CD14-positive monocyte (primary cell): ENCODE results near the gene CCBE1. TPM values are rescaled to one million over a fixed set of nuclear protein-coding genes. Genes with fewer than 3 reads are reported as not detected.

ENCODE experiments used
- DNase-seq, 3 donors: peaks; one replicate each; pipeline ENCODE4 v3.0.0-alpha.2; 2011 to 2022
- H2AFZ ChIP-seq: 2 replicates; pipeline ENCODE4 v1.6.0; 2012; ENCODE audit warnings: mild to moderate bottlenecking, low read depth, low read length, inconsistent platforms; ENCODE audit not compliant: insufficient read depth, poor library complexity, severe bottlenecking
- H3K27ac ChIP-seq, 2 donors: 1 replicate in 1 of 2; 2 replicates in 1 of 2; pipeline ENCODE4 v1.5.1; 2012 to 2013; ENCODE audit warnings: low read length in 2 of 2, control low read depth in 1 of 2, inconsistent platforms in 1 of 2, low read depth in 1 of 2, mild to moderate bottlenecking in 1 of 2
- H3K27me3 ChIP-seq, 2 donors: one replicate each; pipeline versions ENCODE4 v1.6.0 to v1.6.1; 2011 to 2013; ENCODE audit warnings: low read length in 2 of 2; ENCODE audit not compliant: control insufficient read depth in 2 of 2, insufficient read depth in 2 of 2
- H3K36me3 ChIP-seq, 2 donors: replicated peaks in 1 of 2; 1 replicate in 1 of 2; 2 replicates in 1 of 2; pipeline versions ENCODE4 v1.5.1 to v1.6.1; 2012 to 2013; ENCODE audit warnings: low read length in 2 of 2, control low read depth in 1 of 2, inconsistent platforms in 1 of 2, mild to moderate bottlenecking in 1 of 2; ENCODE audit not compliant: insufficient read depth in 2 of 2, control insufficient read depth in 1 of 2
- H3K4me1 ChIP-seq, 2 donors: 1 replicate in 1 of 2; 2 replicates in 1 of 2; pipeline versions ENCODE4 v1.5.1 to v1.6.1; 2012 to 2013; ENCODE audit warnings: low read length in 2 of 2, control low read depth in 1 of 2, inconsistent platforms in 1 of 2, mild to moderate bottlenecking in 1 of 2, moderate library complexity in 1 of 2; ENCODE audit not compliant: insufficient read depth in 2 of 2, control insufficient read depth in 1 of 2
- H3K4me2 ChIP-seq: replicated peaks from 2 replicates; pipeline ENCODE3; 2012; ENCODE audit warnings: low read length, moderate library complexity, mild to moderate bottlenecking; ENCODE audit not compliant: poor library complexity, severe bottlenecking; ENCODE audit errors: extremely low read depth
- H3K4me3 ChIP-seq, 3 experiments: fragments of 200-600 bp in 1 of 3; sonication (generic) in 1 of 3; replicated peaks in 1 of 3; 1 replicate in 2 of 3; 2 replicates in 1 of 3; pipeline ENCODE4 v1.5.1; 2011 to 2013; ENCODE audit warnings: low read length in 3 of 3, mild to moderate bottlenecking in 3 of 3, control low read depth in 2 of 3, low read depth in 2 of 3, inconsistent platforms in 1 of 3, moderate library complexity in 1 of 3
- H3K79me2 ChIP-seq: 2 replicates; pipeline ENCODE4 v1.6.0; 2012; ENCODE audit warnings: mild to moderate bottlenecking, control low read depth, inconsistent platforms, low read length, moderate library complexity; ENCODE audit not compliant: insufficient read depth
- H3K9ac ChIP-seq: 2 replicates; pipeline ENCODE4 v1.6.0; 2017; ENCODE audit warnings: low read length, mild to moderate bottlenecking; ENCODE audit not compliant: insufficient read depth, poor library complexity, severe bottlenecking
- H3K9me3 ChIP-seq, 2 donors: replicated peaks in 1 of 2; 1 replicate in 1 of 2; 2 replicates in 1 of 2; pipeline versions ENCODE4 v1.5.1 to v1.6.1; 2012 to 2013; ENCODE audit warnings: low read length in 2 of 2, control low read depth in 1 of 2; ENCODE audit not compliant: control insufficient read depth in 1 of 2, insufficient read depth in 1 of 2
- H4K20me1 ChIP-seq: 2 replicates; pipeline ENCODE4 v1.6.0; 2012; ENCODE audit warnings: mild to moderate bottlenecking, low read length, control low read depth, moderate library complexity; ENCODE audit not compliant: insufficient read depth
- H3K27ac Mint-ChIP-seq, 7 donors: one replicate each; pipeline ENCODE4 v1.8.0; 2020; ENCODE audit warnings: mild to moderate bottlenecking in 7 of 7, mixed read lengths in 7 of 7, moderate library complexity in 6 of 7, inconsistent platforms in 2 of 7
- H3K27me3 Mint-ChIP-seq, 3 donors: one replicate each; pipeline ENCODE4 v1.8.0; 2021 to 2022; ENCODE audit warnings: low read depth in 3 of 3, mild to moderate bottlenecking in 3 of 3, mixed read lengths in 3 of 3, moderate library complexity in 3 of 3, inconsistent platforms in 1 of 3
- H3K36me3 Mint-ChIP-seq, 2 donors: one replicate each; pipeline ENCODE4 v1.8.0; 2020; ENCODE audit warnings: mixed read lengths in 2 of 2, inconsistent platforms in 1 of 2, mild to moderate bottlenecking in 1 of 2
- H3K4me1 Mint-ChIP-seq: one replicate; pipeline ENCODE4 v1.8.0; 2020; ENCODE audit warnings: mild to moderate bottlenecking, mixed read lengths
- H3K4me3 Mint-ChIP-seq, 2 donors: one replicate each; pipeline ENCODE4 v1.8.0; 2020; ENCODE audit warnings: mild to moderate bottlenecking in 2 of 2, mixed read lengths in 2 of 2, moderate library complexity in 1 of 2
- H3K9me3 Mint-ChIP-seq, 7 donors: one replicate each; pipeline ENCODE4 v1.8.0; 2020 to 2022; ENCODE audit warnings: mixed read lengths in 7 of 7, mild to moderate bottlenecking in 6 of 7, moderate library complexity in 6 of 7, inconsistent platforms in 2 of 7
- CTCF ChIP-seq: fragments of 200-600 bp; IDR thresholded peaks from one replicate; pipeline ENCODE4 v1.8.0; 2022; ENCODE audit warnings: antibody characterized with exemption, mild to moderate bottlenecking
- WGBS: methylation state at CpG from one replicate; pipeline ENCODE4 v1.1.5; 2013; ENCODE audit warnings: missing lambda C conversion rate; ENCODE audit not compliant: insufficient coverage; 5-methylcytosine and 5-hydroxymethylcytosine counted together
- intact Hi-C, 2 donors: fragments of 100-400 bp; cut with micrococcal nuclease; formaldehyde crosslinking; loops; one replicate each; pipeline versions ENCODE4 v1.15.0 to v1.15.1; 2023
- polyA plus RNA-seq, 3 donors: library from polyadenylated mRNA; depleted of rRNA in 1 of 3; unstranded in 2 of 3; stranded (reverse) in 1 of 3; fragments of 300-500 nt in 2 of 3; fragments of >200 nt in 1 of 3; fragmentation: Illumina TruSeq in 2 of 3; gene quantifications; 1 replicate in 2 of 3; 2 replicates in 1 of 3; pipeline ENCODE4 v1.2.3, GENCODE V29; 2012 to 2021

The CCBE1 gene
- polyA plus RNA-seq, 3 donors: not detected

GRCh38 chr18:59729781-59730180 lies 32.6 kb upstream of the CCBE1 start:
- Histone ChIP-seq H3K4me2 (no peak overlapping the region), H4K20me1 (no peaks in the 10 kb centered on the region), H3K9ac (no peak overlapping the region), H3K4me3 (no peak overlapping the region), H3K4me1 (no peaks in the 10 kb centered on the region), H3K36me3 (no peaks in the 10 kb centered on the region), H3K27me3 (no peaks in the 10 kb centered on the region), H3K79me2 (no peaks in the 10 kb centered on the region), H3K9me3 (no peaks in the 10 kb centered on the region), H2AFZ (no peak overlapping the region), H3K27ac (no peak overlapping the region)
- intact Hi-C loops: no loop called here
- Mint-ChIP-seq H3K4me3 (no peak overlapping the region), H3K27ac (no peak overlapping the region), H3K27me3 (peaks cover 1 to 6% (median 4%) of the 10 kb centered on the region in 3 donors), H3K4me1 (no peaks in the 10 kb centered on the region), H3K36me3 (no peaks in the 10 kb centered on the region), H3K9me3 (peaks cover 0 to 3% (median 2%) of the 10 kb centered on the region in 7 donors)
- no peak for TF ChIP-seq CTCF
- no peak for DNase-seq
- 97% methylated on average over 3 of the region's 3 CpGs for WGBS

GRCh38 chr18:59728816-59729215 lies 31.6 kb upstream of the CCBE1 start:
- Histone ChIP-seq H3K36me3 (no peaks in the 10 kb centered on the region), H4K20me1 (no peaks in the 10 kb centered on the region), H3K27ac (no peak overlapping the region), H3K4me1 (no peaks in the 10 kb centered on the region), H2AFZ (no peak overlapping the region), H3K79me2 (no peaks in the 10 kb centered on the region), H3K4me2 (no peak overlapping the region), H3K4me3 (no peak overlapping the region), H3K9me3 (no peaks in the 10 kb centered on the region), H3K9ac (no peak overlapping the region), H3K27me3 (no peaks in the 10 kb centered on the region)
- Mint-ChIP-seq H3K4me3 (no peak overlapping the region), H3K27me3 (peaks cover 1 to 8% (median 4%) of the 10 kb centered on the region in 3 donors), H3K4me1 (no peaks in the 10 kb centered on the region), H3K9me3 (peaks cover 0 to 4% (median 2%) of the 10 kb centered on the region in 7 donors), H3K27ac (no peak overlapping the region), H3K36me3 (no peaks in the 10 kb centered on the region)
- no CpG with 5 or more reads among the region's 5 CpGs for WGBS
- TF ChIP-seq CTCF: no peak
- no peak for DNase-seq
- intact Hi-C loops: no loop called here
